ENCODE results near the gene STARD5. TPM values are rescaled to one million over a fixed set of nuclear protein-coding genes. Genes with fewer than 3 reads are reported as not detected.

Gene STARD5
- total RNA-seq, 1 experiment from 2014 or later = 2.3 TPM

GRCh38 chr15:81329446-81329845 is 5.5 kb upstream of the STARD5 start:
- Mint-ChIP-seq H3K27ac (no peak overlapping the region), H3K27me3 (ENCODE audit: low read depth) (peaks cover 7% of the 10 kb centered on the region)

More at GRCh38 chr15:81329446-81329845, 5.5 kb upstream of the STARD5 start:
- H3K9ac ChIP-seq (ENCODE audit: extremely low read depth, insufficient read length, low read length) = no peak overlapping the region
- H2BK120ac ChIP-seq (ENCODE audit: low read depth, low read length, poor library complexity, severe bottlenecking) = no peak overlapping the region
- no peak overlapping the region for H4K91ac ChIP-seq (ENCODE audit: insufficient read length, low read depth, low read length)
- no peak overlapping the region for H3K27ac ChIP-seq (ENCODE audit: insufficient read length, low read depth, low read length)
- H3K18ac ChIP-seq (ENCODE audit: insufficient read length, low read depth, low read length) = no peak overlapping the region
- H3K23ac ChIP-seq (ENCODE audit: insufficient read length, low read depth, low read length) = no peak overlapping the region
- H3K9me3 ChIP-seq (ENCODE audit: control insufficient read depth, low read depth, low read length) = no peaks in the 10 kb centered on the region
- H4K20me1 ChIP-seq (ENCODE audit: control insufficient read depth, insufficient read depth, insufficient read length) = no peaks in the 10 kb centered on the region
- H2AFZ ChIP-seq (ENCODE audit: low read length) = no peak overlapping the region
- H2BK15ac ChIP-seq (ENCODE audit: low read depth, low read length) = no peak overlapping the region
- no peak overlapping the region for H3K4ac ChIP-seq (ENCODE audit: low read depth, low read length)
- H3K79me2 ChIP-seq (ENCODE audit: insufficient read depth, low read length) = no peaks in the 10 kb centered on the region
- H4K5ac ChIP-seq (ENCODE audit: insufficient read length, low read depth, low read length) = no peak overlapping the region
- DNase-seq = no peak
- no peak overlapping the region for H2BK5ac ChIP-seq (ENCODE audit: insufficient read length, low read length)
- no peak overlapping the region for H3K14ac ChIP-seq (ENCODE audit: insufficient read depth, low read length)
- no peak overlapping the region for H2BK20ac ChIP-seq (ENCODE audit: low read depth, low read length, poor library complexity, severe bottlenecking)
- no peak overlapping the region for H3K56ac ChIP-seq (ENCODE audit: insufficient read length, low read depth, low read length)
- no CpG with 5 or more reads among the region's 2 CpGs for WGBS (ENCODE audit: extremely low coverage, insufficient read length, low lambda C conversion rate)
- H3K4me2 ChIP-seq (ENCODE audit: insufficient read depth, insufficient read length, low read length) = no peak overlapping the region
- H3K4me3 Mint-ChIP-seq = no peak overlapping the region
- H3K4me1 Mint-ChIP-seq = peaks cover 4 to 7% of the 10 kb centered on the region in 2 experiments
- no peaks in the 10 kb centered on the region for H3K9me3 Mint-ChIP-seq
- H3K27me3 ChIP-seq (ENCODE audit: insufficient read depth, low read length) = no peaks in the 10 kb centered on the region
- H3K36me3 Mint-ChIP-seq (ENCODE audit: insufficient read depth in 1 of 3, low read depth in 3 of 3) = no peaks in the 10 kb centered on the region
- H3K4me1 ChIP-seq (ENCODE audit: insufficient read depth, low read length) = no peaks in the 10 kb centered on the region
- peaks cover 1% of the 10 kb centered on the region for H3K23me2 ChIP-seq (ENCODE audit: insufficient read length, low read depth, low read length, poor library complexity, severe bottlenecking)
- H2AK5ac ChIP-seq (ENCODE audit: insufficient read length, low read length) = no peak overlapping the region
- no peak overlapping the region for H4K8ac ChIP-seq (replicated peaks; ENCODE audit: insufficient read length, low read depth, low read length)
- no peak overlapping the region for H2BK12ac ChIP-seq (ENCODE audit: insufficient read length, low read depth, low read length)
- H3T11ph ChIP-seq (ENCODE audit: low read length) = no peak overlapping the region
- TF ChIP-seq CTCF (conservative IDR thresholded peaks at IDR 0.05) = no peak
- H3K79me1 ChIP-seq (ENCODE audit: insufficient read depth, low read depth, low read length, poor library complexity, severe bottlenecking) = no peaks in the 10 kb centered on the region
